GM18907 (cell line): ENCODE data around the gene OPHN1.
"Not testable (repeated sequence)": the region's sequence is repeated elsewhere in the genome, so short reads cannot be mapped to it uniquely, and the experiment has no call there.

ENCODE experiments used
- ATAC-seq: cut with Tn5 transposase; IDR thresholded peaks from one replicate; pipeline ENCODE4 v1.9.1; 2021; ENCODE audit warnings: mild to moderate bottlenecking, moderate library complexity; ENCODE audit not compliant: unreplicated experiment

OPHN1 gene

DNA sequence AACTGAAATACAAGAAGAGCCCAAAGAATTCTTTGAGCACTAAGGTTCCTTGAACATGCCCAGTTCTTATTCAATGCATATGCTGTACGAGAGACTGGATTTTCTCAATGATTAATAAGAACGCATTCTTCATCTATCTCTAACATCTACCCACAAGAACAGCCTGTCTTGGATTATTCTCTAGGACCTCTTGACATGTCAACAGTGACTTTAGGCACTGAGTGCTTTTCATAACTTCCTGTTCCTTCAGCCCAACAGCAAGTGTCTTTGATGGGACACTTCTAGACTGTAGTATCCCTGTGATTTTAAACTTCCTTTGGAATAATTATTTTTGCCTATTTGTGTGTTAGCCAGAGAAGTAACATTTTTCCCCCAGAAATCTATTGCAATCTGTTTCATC lies 69.3 kb downstream of the OPHN1 start:
- ATAC-seq, result no peak

DNA sequence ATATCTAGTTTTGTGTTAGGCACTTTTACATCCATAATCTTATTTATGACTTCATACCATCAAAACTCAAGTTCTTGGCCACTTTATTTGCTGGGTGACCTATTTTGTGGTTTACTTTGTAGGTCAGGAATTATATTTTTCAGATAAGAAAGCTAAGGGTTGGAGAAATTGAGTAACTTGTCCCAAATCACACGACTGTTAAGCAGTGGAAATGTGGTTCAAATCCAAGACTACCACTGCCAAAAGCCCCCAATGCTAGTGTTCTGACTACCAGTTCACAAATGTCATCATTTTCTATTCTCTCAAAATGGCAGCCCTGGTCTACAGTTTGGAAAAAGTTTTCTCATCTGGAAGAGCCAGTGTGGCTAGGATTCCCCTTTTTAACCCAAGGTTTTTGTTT lies 74.6 kb downstream of the OPHN1 start:
- no peak for ATAC-seq

DNA sequence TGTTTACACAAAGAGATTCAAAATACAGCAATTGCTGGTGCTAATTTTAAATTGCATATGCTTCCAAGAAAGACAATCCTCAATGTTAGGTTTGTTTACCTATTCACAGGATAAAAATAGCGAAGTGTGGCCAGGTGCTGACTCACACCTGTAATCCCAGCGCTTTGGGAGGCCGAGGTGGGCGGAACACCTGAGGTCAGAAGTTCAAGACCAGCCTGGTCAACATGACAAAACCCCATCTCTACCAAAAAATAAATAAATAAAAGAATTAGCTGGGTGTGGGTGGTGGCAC lies 77.7 kb downstream of the OPHN1 start:
- no peak for ATAC-seq

DNA sequence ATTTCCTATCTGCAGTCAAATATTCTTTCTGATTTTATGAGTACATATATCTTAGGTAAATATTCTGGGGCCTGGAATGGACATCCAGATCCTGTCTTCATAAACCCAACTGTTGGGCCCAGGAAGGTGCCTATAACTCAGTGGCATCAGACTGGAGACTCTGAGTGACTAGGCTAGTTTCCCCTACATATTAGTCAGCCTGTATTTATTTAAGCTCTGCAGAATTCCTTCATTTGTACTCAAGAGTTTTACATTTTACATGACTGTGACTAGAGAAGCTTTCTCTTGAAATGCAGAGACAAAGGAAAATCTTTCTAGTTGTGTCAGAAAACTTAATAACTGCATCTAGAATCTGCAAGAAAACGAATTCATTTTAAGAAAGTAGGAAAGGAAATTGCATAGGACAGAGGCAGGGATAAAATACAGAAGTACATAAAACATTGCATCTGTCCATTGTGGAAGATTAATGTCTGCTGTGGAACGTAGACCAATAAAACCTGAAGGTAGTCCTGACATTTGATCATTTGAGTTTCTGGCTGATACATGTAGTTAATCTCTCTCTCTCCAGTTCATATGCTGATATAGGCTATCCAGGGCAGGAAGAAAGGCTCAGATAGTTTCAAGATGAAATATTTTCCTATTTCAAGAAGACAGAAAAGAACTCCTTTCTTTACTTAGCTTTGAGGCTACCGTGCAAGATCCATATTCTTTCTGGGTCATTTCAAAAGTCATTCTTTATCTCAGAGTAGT lies 78.2 kb downstream of the OPHN1 start:
- no peak for ATAC-seq

DNA sequence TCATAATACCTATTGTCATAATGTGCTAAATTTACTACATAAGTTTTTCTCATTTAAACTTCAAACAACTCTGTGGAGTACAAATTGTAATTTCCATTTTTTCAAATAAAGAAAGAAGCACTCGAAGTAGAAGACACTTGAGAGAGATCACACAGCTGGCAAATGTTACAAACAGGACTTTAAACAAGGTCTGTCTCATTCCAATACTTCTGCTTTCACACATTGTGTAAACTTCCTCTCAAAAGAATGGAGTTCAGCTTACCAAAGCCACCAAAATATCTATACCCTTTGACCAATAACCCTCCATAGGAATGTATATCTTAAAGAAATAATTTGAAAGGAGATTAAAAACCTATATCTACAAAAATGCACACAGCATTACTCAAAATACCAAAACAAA lies 88.3 kb downstream of the OPHN1 start:
- ATAC-seq, result no peak

DNA sequence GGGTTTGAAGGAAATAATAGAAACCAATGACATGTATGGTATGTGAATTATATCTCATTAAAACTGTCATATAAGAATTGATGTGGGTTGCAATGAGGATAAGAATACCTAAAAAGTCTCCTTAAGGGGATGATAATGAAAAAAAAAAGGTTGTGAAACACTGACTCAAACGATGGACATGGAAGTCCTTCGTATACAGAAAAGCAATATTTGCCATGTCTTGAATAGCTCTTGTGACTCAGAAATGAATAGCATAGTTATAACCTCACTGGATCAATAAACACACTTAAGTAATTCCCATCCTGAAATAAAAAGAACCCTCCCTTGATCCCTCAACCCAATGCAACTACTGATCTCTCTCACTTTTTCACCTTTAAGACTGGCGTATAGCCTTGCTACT lies 89.7 kb downstream of the OPHN1 start:
- ATAC-seq, result no peak

DNA sequence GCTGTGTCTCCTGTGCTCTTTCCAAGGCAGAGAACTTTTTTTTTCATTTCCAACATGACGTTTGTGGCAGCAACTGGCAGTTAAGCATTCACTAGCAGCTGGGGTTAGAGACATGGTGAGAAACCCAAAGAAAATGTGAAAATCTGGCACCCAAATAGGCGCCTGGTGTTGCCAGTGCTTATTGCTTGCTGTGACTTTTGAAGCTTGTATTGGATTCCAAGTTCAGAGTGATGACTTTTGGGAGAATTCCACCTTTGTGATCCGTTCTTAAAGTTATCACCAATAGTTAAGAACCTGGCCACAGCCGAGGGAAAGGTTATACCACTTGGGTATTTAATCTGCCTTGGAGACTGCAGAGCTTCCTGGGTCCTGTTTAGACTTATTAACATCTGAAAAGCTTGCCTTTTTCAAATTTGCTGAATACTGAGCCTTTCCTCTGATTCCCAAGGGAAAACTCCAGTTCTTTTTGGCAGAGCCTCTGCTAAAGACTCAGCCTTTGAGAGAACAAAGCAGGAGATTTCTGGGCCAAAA lies 101.0 kb downstream of the OPHN1 start:
- ATAC-seq, result no peak

DNA sequence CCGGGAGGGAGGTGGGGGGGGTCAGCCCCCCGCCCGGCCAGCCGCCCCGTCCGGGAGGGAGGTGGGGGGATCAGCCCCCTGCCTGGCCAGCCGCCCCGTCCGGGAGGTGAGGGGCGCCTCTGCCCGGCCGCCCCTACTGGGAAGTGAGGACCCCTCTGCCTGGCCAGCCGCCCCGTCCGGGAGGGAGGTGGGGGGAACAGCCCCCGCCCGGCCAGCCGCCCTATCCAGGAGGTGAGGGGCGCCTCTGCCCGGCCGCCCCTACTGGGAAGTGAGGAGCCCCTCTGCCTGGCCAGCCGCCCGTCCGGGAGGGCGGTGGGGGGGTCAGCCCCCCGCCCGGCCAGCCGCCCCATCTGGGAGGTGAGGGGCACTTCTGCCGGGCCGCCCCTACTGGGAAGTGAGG lies 106.5 kb downstream of the OPHN1 start:
- not testable (repeated sequence) for ATAC-seq

DNA sequence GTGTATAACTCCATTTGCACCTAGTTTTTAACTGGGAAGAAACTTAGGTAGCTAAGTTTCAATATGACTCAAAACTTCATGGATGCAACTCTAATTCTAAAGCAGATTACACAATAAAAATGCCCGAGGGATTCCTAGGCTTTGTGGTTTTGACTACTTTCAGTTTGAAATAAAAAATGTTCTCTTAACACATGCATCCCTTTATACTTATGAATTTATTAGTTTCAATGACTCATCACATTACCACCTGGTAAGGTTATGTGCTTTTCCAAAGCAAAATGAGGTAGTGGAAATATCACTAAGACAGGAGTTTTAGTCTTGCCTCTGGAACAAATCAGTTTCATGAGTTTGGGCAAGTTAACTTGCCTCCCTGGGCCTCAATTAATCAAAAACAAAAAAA lies 125.5 kb downstream of the OPHN1 start:
- no peak for ATAC-seq

DNA sequence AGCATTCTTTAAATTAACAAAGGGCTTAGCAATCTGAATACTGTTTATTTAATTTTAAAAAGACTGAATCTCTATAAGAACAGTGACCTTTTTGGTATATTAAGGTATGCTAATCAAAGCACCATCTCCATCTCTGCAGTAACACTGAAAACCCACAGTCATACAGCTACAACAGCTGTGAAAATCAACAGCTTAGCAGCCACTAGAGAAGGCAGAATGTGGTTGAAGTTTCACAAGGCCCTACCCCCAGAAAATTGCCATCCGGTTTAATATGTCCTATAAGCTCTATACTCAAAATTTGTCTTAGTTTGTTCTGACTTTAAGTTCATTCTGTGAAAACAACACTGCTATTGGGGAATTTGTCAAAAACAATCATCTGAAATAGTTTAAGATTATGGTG lies 128.7 kb downstream of the OPHN1 start:
- ATAC-seq, result no peak

DNA sequence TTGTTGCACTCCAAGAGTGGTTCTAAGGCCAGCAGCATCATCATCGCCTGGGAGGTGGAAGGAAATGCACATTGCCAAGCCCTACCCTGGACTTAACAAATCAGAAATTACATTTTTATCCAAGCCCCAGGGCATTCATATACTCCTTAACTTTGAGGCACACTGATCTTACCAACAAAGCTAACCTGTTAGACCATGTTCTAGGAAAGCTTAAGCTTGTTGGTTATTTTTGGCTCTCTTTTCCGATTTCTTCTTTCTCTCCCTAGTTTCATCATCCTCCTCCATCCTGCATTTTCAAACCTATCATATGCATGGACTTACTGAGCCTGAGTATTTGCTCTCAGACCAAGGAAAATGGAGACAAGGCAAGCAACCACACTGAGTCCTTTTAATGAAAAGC lies 133.4 kb downstream of the OPHN1 start:
- no peak for ATAC-seq

DNA sequence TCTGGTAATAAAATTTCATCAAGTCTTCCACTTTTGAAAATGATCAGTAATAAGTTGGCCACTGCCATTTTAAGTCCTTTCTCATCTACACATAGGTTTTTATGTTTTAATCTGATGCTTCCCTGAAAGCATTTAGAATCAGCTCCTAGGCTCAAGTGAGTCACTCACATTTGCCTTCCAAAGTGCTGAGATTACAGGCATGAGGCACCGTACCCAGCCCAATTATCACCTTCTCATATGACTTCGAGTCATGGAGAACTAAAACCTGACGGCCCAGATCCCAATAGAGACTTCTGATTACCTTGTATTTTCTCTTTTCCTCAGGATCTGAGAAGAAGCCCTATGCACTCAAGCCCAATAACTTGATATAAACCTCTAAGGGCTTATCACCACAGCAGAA lies 140.8 kb downstream of the OPHN1 start:
- no peak for ATAC-seq

DNA sequence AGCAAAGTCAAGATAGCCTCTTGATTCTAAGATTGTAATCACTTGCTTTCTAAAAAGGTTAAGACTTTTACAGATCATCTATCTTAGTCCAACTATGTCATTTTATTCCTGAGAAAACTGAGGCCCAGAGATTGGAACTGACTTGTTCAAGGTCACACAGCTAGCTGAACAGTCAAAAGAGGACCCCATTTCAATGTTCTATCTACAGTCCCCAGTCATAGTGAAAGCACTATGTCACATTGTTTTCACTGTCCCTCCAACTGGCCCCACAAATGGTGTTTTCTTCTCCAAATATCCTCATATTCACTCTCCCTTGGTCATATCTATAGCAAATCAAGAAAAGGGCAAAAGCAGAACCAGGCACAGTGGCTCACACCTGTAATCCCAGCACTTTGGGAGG lies 145.2 kb downstream of the OPHN1 start:
- no peak for ATAC-seq

DNA sequence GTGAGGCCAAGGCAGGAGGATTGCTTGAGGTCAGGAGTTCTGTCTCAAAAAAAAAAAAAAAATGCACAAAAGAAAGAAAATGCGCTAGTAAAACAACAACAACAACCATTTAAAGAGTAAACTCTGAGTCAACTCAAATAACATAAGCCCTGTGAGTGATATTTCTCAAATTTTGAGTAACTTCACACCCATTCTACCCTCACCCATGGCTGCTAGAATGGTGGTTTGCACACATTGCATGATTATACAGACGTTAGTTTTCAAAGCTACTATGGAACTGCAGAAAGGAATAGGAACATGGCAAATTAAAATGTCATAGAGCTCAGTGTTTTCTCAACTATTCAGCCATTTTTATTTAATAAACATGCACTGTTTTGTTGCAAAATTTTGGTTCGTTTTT lies 145.9 kb downstream of the OPHN1 start:
- ATAC-seq, result no peak

DNA sequence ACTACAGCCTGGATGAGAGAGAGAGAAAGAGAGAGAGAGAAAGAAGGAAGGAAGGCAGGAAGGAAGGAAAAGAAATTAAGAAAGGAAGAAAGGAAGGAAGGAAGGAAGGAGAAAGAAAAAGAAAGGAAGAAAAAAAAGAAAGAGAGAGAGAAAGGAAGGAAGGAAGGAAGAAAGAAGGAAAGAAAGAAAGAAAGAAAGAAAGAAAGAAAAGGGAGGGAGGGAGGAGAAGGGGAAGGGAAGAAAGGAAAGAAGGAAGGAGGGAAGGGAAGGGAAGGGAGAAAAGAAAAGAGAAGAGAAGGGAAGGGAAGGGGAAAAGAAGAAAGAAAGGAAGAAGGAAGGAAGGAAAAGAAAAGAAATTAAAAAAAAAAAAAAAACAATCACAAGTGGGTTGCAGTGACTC lies 146.3 kb downstream of the OPHN1 start:
- ATAC-seq, result no peak

DNA sequence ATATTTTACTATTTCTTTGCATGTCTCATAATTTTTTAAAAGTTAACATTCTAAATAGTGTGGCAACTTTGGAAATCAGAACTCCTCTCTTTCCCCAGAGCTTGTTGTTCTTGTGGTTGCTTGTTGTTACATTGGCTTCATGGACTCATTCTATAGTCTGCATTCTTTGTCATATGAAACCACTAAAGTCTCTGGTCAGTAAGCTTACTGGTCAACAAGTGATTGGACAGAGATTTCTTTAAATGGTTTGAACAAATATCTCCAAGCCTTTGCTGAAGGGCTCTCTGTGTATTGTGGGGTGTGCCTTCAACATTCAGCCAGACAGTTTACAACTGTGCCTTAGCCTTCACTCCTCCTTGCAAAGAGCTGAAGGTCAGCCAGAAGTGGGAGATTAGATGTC lies 147.2 kb downstream of the OPHN1 start:
- ATAC-seq, result no peak

DNA sequence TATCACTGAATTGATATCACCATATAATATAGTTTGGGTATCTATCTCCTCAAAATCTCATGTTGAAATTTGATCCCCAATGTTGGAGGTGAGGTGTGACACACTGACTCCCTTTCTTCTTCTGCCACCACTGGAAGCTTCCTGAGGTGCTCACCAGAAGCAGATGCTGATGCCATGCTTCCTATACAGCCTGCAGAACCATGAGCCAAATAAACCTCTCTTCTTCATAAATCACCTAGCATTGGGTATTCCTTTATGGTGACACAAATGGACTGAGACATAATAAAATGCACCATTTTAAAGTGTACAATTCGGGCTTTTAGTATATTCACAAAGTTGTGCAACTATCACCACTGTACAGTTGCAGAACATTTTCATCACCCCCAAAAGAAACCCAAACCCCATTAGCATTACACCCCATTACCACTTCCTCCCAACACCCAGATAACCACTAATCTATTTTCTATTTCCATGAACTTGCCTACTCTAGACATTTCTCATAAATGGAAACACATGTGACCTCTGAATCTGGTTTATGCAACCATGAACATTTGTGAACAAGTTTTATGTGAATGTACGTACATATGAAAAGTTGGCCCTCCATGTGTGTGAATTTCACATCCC lies 148.9 kb downstream of the OPHN1 start:
- ATAC-seq, result no peak

DNA sequence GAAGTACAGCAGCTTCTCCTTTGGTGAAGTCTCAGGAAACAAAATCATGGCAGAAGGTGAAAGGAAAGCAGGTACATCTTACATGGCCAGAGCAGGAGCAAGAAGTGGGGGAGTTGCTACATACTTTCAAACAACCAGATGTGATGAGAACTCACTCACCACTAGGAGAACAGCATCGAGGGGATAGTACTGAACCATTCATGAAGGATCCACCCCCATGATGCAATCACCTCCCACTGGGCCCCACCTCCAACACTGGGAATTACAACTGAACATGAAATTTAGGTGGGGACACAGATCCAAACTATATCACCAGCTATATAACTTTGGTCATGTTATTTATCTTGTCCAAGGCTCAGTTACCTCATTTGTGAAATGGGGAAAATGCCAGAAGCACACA lies 159.4 kb downstream of the OPHN1 start:
- ATAC-seq, result no peak

DNA sequence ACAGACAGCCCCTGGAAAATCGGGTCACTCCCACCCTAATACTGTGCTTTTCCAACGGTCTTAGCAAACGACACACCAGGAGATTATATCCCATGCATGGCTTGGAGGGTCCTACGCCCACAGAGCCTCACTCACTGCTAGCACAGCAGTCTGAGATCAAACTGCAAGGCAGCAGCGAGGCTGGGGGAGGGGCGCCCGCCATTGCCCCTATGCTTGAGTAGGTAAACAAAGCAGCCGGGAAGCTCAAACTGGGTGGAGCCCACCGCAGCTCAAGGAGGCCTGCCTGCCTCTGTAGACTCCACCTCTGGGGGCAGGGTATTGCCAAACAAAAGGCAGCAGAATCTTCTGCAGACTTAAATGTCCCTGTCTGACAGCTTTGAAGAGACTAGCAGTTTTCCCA lies 168.5 kb downstream of the OPHN1 start:
- ATAC-seq, result not testable (repeated sequence)

DNA sequence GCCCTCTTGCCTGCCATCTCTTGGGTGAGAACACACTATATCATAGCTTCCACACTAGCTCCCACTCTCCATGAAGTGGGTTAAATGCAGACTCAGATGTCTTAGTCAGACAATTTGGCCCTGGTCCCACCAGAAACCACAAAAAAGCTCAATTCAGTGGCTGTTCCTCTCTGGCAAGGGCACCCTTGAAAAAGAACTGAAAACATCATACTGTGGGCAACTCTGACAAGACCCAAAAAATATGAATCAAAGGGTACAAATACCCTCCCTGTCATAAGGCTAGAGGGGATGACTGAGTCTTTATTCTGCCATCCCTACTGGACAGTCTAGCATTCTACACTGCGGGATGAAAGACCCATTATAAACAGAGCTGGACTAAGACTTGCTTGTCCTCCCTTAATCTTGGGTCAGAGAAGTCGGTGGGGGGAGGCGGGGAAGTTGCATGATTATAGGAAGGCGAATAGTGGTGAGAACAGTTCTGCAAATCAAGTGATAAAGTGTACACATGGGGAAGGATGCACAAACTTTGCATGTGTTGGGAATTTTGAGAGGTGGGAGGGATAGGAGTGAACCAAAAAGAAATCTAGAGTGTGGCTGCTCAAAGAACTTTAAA lies 172.1 kb downstream of the OPHN1 start:
- no peak for ATAC-seq

DNA sequence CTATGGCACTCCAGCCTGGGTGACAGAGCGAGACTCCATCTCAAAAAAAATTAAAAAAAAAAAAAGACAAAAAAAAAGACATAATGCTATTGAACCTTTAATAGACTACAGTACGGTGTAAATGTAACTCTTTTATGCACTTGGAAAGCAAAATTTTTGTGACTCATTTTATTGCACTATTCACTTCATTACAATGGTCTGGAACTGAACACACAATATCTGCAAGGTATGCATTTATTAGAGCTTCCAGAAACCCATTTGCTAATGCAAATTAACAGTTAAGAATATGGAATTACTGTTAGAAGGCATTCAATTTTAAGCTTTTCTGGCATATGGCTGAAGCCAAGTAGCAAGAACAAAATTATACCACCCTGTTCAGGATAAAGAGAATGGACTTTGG lies 176.3 kb downstream of the OPHN1 start:
- no peak for ATAC-seq
